SJSA1 (cell line): ENCODE measurements around the gene SERTAD1. TPM values are rescaled to one million over a fixed set of nuclear protein-coding genes. Genes with fewer than 3 reads are reported as not detected.

ENCODE experiments used
- DNase-seq, 2 experiments: peaks; one replicate each; pipeline ENCODE4 v3.0.0-alpha.2; 2015 to 2020; ENCODE audit warnings: low spot score in 2 of 2, low read depth in 1 of 2
- H3K27ac ChIP-seq: fragments of 250-450 bp; sonication (Bioruptor Pico); 2 replicates; pipeline ENCODE4 v1.5.1; 2020; ENCODE audit warnings: mild to moderate bottlenecking, moderate library complexity
- H3K27me3 ChIP-seq: fragments of 250-450 bp; sonication (Bioruptor Pico); replicated peaks from 2 replicates; pipeline ENCODE4 v1.5.1; 2020; ENCODE audit warnings: mild to moderate bottlenecking, moderate library complexity
- H3K36me3 ChIP-seq: fragments of 250-450 bp; sonication (Bioruptor Pico); 2 replicates; pipeline ENCODE4 v1.5.1; 2020; ENCODE audit warnings: mild to moderate bottlenecking
- H3K4me1 ChIP-seq: fragments of 250-450 bp; sonication (Bioruptor Pico); replicated peaks from 2 replicates; pipeline ENCODE4 v1.6.1; 2021; ENCODE audit warnings: mild to moderate bottlenecking
- H3K4me3 ChIP-seq: fragments of 250-450 bp; sonication (Bioruptor Pico); 2 replicates; pipeline ENCODE4 v1.5.1; 2020; ENCODE audit warnings: mild to moderate bottlenecking
- H3K9me3 ChIP-seq: fragments of 250-450 bp; sonication (Bioruptor Pico); replicated peaks from 2 replicates; pipeline ENCODE4 v1.5.1; 2020; ENCODE audit warnings: mild to moderate bottlenecking
- total RNA-seq: library from RNA; depleted of rRNA; stranded (reverse); fragments of >200 nt; shearing (Covaris generic); gene quantifications from 2 replicates; pipeline ENCODE4 v1.2.3, GENCODE V29; 2014

SERTAD1 gene
- total RNA-seq, 1 experiment from 2014 or later: 25.7 TPM

DNA sequence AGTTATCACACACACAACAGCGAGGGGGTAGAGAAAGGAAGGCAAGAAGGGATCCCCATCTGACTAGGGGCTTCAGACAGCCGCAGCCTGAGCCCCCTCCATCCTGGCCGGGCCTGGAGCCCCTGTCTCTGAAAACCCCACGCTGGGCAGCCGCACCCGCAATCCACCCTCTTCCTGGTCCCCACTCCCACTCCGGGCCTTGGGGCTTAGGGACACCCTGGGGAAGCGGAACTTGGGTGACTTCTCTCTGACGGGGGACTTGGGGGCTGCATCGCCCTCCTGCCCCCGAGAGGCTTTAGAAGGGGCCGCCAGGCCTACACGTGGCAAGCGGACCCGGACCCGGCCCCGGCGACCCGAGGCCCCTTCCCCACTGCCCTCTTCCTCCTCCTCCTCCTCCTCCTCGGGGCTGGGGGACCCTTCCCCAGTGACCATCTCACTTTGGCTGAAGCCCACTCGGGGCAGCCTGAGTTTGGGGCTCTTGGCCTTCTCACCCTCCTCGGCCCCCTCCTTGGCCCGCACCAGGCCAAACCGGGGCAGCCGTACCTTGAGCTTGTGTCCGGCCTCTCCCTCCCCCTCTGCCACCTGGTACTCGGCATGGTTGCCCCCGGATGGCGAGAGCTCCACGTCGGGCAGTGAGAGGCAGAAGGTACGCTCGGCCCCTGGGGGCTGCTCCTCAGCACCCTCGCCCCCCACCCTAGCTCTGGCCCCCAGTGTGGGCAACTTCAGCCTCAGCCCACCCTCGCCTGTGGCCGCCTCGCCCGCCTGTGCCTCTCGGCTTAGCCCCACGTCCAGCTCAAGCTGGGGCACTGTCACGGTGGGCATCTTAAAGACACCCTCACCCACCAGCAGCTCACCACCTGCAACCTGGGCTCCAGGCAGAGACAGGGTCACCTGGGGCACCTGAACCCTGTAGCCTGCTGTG, 31.6 kb downstream of the SERTAD1 start:
- no peaks in the 10 kb centered on the region for H3K36me3 ChIP-seq
- H3K4me3 ChIP-seq: no peak overlapping the region
- no peaks in the 10 kb centered on the region for H3K9me3 ChIP-seq
- no peak for DNase-seq
- no peak overlapping the region for H3K27ac ChIP-seq
- no peaks in the 10 kb centered on the region for H3K4me1 ChIP-seq
- H3K27me3 ChIP-seq: no peaks in the 10 kb centered on the region

GRCh38 chr19:40392894-40393517, 32.8 kb downstream of the SERTAD1 start:
- H3K27me3 ChIP-seq: no peaks in the 10 kb centered on the region
- no peak for DNase-seq
- H3K4me3 ChIP-seq: no peak overlapping the region
- no peaks in the 10 kb centered on the region for H3K36me3 ChIP-seq
- H3K27ac ChIP-seq: no peak overlapping the region
- H3K4me1 ChIP-seq: no peaks in the 10 kb centered on the region
- no peaks in the 10 kb centered on the region for H3K9me3 ChIP-seq

- no peak overlapping the region for H3K4me3 ChIP-seq
- no peak overlapping the region for H3K27ac ChIP-seq
- no peaks in the 10 kb centered on the region for H3K4me1 ChIP-seq
- H3K9me3 ChIP-seq: no peaks in the 10 kb centered on the region
- H3K27me3 ChIP-seq: no peaks in the 10 kb centered on the region
- no peaks in the 10 kb centered on the region for H3K36me3 ChIP-seq
- no peak for DNase-seq
These were observed 33.7 kb downstream of the SERTAD1 start for GRCh38 chr19:40392123-40392522.

DNA sequence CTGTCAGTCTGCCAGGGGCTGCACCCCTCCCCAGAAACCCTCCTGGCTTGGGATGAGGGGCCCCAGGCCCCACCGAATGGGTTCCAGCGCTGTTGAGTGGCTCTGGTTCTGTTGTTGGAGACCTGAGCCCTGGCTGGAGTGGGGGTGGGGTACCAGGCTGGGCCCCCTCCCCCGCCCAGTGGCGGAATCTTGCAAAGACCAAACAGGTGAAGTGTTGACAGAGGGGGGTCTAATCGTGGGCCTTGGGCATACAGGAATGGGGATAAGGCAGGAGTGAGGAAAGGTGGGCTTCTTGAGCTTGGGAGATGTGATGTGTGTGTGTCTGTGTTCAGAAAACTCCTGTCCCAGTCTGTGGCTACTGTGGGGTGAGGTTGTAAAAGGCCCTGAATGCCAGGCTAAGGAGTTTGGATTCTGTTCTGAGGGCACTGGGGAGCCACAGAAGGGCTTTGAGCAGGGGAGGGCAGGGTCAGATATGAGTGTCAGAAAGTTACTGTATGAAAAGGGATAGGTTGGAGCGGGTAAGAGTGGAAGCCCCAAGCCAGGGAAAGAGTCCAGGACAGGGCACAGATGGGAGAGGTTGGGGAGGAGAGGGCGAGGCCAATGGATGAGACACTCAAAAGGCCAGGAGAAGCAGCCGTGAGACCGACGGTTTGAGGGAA, 35.6 kb downstream of the SERTAD1 start, which contains the start of gene HIPK4:
HIPK4 (minus strand) TSS at position 98 of the 659 bp plus-strand sequence. CDS start 279 bp downstream, outside the sequence.
- H3K4me3 ChIP-seq: no peak within 1 kb of the TSS
- H3K27ac ChIP-seq: no peak within 1 kb of the TSS
- no peaks in the 10 kb centered on the region for H3K27me3 ChIP-seq
- no peaks in the 10 kb centered on the region for H3K9me3 ChIP-seq
- DNase-seq: no peak
- H3K4me1 ChIP-seq: no peaks in the 10 kb centered on the region
- no peaks in the 10 kb centered on the region for H3K36me3 ChIP-seq

DNA sequence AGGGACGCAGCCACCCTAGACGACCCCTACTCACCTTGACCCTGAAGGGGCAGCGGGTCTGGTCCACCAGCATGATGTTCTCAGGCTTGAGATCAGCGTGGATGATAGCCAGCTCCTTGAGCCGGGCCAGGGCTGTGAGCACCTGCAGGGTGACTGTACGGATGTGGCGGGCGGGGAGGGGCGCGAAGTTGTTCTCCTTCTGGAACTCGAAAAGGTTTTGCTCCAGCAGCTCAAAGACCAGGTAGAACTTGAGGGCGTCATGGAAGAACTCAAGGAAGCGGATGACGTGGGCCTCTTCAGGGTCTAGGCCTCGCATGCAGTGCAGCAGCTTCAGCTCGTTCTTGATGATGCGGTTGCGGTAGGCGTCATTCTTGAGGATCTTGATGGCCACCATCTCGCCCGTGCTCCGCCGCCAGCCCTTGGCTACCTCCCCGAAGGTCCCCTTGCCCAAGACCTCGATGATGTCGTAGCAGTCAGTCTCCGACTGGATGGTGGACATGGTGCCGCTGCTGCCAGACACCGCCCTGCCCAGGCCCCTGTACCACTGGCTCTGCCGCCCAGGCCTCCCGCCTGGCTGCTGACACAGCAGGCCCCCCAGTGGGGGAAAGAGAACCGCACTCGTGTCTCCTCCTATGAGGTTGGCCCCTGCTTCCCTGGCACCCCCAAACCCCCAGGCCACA, 36.2 kb downstream of the SERTAD1 start:
- Histone ChIP-seq H3K4me1 (no peaks in the 10 kb centered on the region), H3K9me3 (no peaks in the 10 kb centered on the region), H3K4me3 (no peak overlapping the region), H3K36me3 (no peaks in the 10 kb centered on the region), H3K27ac (no peak overlapping the region), H3K27me3 (no peaks in the 10 kb centered on the region)
- DNase-seq: no peak

GRCh38 chr19:40388481-40388880, 37.3 kb downstream of the SERTAD1 start:
- Histone ChIP-seq H3K27me3 (no peaks in the 10 kb centered on the region), H3K9me3 (no peaks in the 10 kb centered on the region), H3K4me3 (no peak overlapping the region), H3K4me1 (no peaks in the 10 kb centered on the region), H3K36me3 (no peaks in the 10 kb centered on the region), H3K27ac (no peak overlapping the region)
- no peak for DNase-seq

DNA sequence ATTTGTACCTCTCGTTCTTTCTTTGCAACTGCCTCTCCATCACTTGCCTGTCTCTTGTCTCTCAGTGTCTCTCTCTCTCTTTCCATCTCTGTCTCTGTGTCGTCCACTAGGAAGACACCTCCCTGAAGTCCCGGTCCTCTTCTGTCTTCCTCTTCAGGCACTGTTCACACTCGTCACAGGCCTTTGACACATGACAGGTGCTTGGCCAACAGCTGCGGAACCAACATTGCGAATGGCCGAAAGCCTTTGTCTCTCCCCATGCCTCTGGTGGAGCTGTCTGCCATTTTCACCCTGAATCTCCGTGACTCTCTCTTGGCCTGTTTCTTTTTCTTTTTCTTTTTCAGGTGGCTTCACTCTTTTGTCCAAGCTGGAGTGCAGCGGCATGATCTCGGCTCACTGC, 38.6 kb downstream of the SERTAD1 start:
- Histone ChIP-seq H3K4me1 (no peaks in the 10 kb centered on the region), H3K27me3 (no peaks in the 10 kb centered on the region), H3K27ac (no peak overlapping the region), H3K36me3 (no peaks in the 10 kb centered on the region), H3K9me3 (no peaks in the 10 kb centered on the region), H3K4me3 (no peak overlapping the region)
- no peak for DNase-seq

GRCh38 chr19:40383668-40384248, 42.0 kb downstream of the SERTAD1 start:
- H3K9me3 ChIP-seq: no peaks in the 10 kb centered on the region
- no peaks in the 10 kb centered on the region for H3K4me1 ChIP-seq
- H3K27ac ChIP-seq: no peak overlapping the region
- no peaks in the 10 kb centered on the region for H3K36me3 ChIP-seq
- no peak overlapping the region for H3K4me3 ChIP-seq
- no peak for DNase-seq
- H3K27me3 ChIP-seq: no peaks in the 10 kb centered on the region

DNA sequence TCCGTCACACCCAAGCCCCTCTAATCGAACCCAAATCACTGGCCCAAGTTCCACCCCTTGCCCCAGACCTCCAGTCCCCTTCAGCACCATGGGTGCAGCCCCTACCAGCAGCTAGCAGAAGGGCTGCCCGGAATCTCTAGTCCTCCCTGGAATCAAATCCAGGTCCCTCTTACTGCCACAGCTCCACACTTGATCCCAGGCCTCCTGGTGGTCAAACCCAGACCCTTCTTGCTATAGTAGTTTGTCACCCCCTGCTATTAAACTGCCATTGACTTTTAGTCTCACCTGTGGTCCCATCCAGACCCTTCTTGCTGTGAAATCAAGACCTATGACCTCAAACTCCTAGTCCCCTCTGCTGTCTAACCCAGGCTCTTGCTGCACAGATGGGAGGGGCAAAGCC, 44.5 kb downstream of the SERTAD1 start:
- Histone ChIP-seq H3K36me3 (no peaks in the 10 kb centered on the region; the same call in 1 of the 2 replicates), H3K9me3 (no peaks in the 10 kb centered on the region), H3K4me3 (no peak overlapping the region), H3K27me3 (no peaks in the 10 kb centered on the region), H3K4me1 (no peaks in the 10 kb centered on the region), H3K27ac (no peak overlapping the region)
- DNase-seq: no peak

- Histone ChIP-seq H3K4me1 (no peaks in the 10 kb centered on the region), H3K27ac (no peak overlapping the region), H3K36me3 (no peaks in the 10 kb centered on the region; the same call in 1 of the 2 replicates), H3K4me3 (no peak overlapping the region), H3K27me3 (no peaks in the 10 kb centered on the region), H3K9me3 (no peaks in the 10 kb centered on the region)
- no peak for DNase-seq
These were observed 45.4 kb downstream of the SERTAD1 start for GRCh38 chr19:40380199-40381037.

DNA sequence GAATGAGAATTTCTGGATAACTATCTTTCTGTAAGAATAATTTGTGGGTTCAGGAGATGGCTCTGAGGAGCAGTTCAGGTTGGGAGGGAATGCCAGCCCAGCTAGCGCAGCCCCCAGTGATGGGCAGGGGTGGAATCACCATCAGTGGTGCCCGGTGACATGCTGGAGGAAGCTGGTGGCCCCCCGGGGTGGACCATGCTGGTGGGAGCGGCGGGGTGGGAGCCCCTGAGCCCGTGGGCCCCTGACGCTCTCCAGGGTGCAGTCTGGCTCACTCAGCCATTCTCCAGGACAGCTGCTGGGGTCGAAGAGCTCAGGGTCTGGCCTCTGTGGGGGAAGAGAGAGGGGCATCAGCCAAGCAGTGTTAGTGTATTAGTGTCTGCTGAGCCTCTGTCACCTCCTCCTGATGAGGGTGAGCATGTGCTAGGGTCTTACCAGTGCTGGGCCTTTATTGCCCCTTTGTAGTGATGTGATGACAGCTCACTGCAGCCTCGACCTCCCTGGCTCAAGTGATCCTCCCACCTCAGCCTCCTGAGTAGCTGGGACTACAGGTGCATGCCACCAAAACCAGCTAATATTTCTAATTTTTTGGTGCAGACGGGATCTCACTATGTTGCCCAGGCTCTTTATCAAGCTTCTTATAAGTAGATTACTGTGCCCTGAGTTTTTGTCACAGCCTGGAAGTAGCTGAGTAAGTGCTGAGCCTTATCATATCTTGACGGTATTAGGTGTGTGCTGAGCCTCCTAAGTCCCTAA, 46.2 kb downstream of the SERTAD1 start:
- Histone ChIP-seq H3K4me3 (no peak overlapping the region), H3K36me3 (no peaks in the 10 kb centered on the region; the same call in 1 of the 2 replicates), H3K4me1 (no peaks in the 10 kb centered on the region), H3K9me3 (no peaks in the 10 kb centered on the region), H3K27ac (no peak overlapping the region), H3K27me3 (no peaks in the 10 kb centered on the region)
- no peak for DNase-seq

DNA sequence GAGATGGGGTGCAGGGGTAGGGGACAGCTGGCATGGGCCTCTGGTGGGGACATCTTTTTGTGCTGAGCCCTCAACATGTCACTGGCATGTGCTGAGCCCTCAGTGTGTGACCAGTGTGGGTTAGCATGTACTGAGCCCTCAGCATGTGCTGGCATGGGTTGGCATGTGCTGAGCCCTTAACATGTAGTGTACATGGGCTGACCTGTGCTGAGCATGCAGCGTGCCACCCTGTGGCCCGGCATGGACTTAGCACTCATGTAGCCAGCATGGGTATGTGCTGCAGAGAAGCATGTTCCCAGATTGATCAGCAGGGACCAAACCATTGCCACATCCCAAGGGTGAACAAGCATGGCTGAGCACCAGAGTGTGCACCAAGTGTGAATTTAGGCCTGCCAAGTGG, 47.3 kb downstream of the SERTAD1 start:
- H3K4me1 ChIP-seq: no peaks in the 10 kb centered on the region
- no peaks in the 10 kb centered on the region for H3K9me3 ChIP-seq
- no peak for DNase-seq
- no peaks in the 10 kb centered on the region for H3K27me3 ChIP-seq
- H3K4me3 ChIP-seq: no peak overlapping the region
- no peak overlapping the region for H3K27ac ChIP-seq
- H3K36me3 ChIP-seq: no peaks in the 10 kb centered on the region; the same call in 1 of the 2 replicates
